NB4 (cell line): ENCODE data around the gene MRPL10.
A peak's percentile ranks its signal among the peaks of the same experiment; 100 is the strongest.

Experiments
- DNase-seq: peaks from one replicate; pipeline ENCODE4 v3.0.0; 2010; ENCODE audit warnings: low read depth
- H3K4me3 ChIP-seq: one replicate; pipeline ENCODE4 v1.5.1; 2011; ENCODE audit warnings: mild to moderate bottlenecking, low read depth, low read length, moderate library complexity
- MYC ChIP-seq: IDR thresholded peaks from 2 replicates; pipeline ENCODE4 v1.6.1; 2011; ENCODE audit warnings: low read depth, low read length
- POLR2A ChIP-seq: IDR thresholded peaks from 2 replicates; pipeline ENCODE4 v1.6.1; 2011; ENCODE audit warnings: mild to moderate bottlenecking; ENCODE audit not compliant: insufficient read length; ENCODE audit errors: extremely low read depth
- TF ChIP-seq, protein P1 (sequence below): IDR thresholded peaks from 2 replicates; pipeline ENCODE4 v1.6.1; 2011; ENCODE audit warnings: low read depth, low read length
- TF ChIP-seq, protein P2 (sequence below): IDR thresholded peaks from one replicate; pipeline ENCODE4 v1.5.1; 2012; ENCODE audit warnings: low read depth, low read length

Gene MRPL10

DNA sequence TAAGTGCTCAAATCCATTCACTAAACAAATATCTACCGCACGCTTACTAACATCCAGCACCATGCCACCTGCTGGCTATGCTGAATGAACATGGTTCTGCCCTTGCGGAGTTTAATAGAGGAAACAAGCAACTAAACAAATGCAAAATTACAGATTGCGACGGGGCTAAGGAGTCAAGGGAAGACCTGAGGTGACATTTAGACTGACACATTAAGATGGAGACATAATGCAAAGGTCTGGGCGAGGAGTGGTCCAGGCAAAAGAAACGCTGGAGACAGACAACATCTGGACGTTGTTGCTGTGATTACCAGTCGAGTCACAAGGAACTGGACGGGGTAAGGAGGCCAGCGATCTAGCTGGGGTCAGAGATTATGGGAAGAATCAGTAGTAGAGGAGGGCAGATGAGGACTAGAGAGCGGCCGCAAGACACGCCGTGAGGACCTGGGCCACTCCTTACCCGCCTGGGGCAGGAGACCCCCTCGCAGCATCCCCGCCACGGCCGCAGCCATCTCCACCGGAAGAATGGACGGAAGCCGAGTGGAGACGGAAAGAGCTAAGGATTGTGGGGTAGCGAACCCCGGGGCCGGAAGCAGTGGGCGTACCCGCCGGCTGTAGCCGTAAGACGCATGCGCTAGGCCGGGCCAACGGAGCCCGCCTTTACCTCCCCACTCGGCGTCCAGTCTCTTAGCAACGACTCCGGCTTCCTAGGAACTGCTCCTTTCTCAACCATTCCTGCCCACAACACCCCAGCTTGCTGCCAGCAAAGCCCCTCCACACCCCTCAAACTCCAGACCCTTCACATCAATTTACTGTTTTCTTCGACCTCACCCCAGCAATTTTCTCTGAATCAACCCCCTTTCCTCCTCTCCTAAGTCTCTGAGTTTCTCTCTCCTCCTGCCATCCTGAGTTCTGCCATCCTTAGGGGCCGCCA is at the start of gene MRPL10, which contains the start of gene LRRC46:
Gene MRPL10 (minus strand): TSS at position 539 of the 931 bp plus-strand sequence. CDS start 30 bp downstream, at position 509.
Gene LRRC46 (plus strand): TSS at position 668 of the 931 bp plus-strand sequence. CDS start 320 bp downstream, outside the sequence.
- TF ChIP-seq POLR2A: peak; percentile 95
- TF ChIP-seq MYC: peak; percentile 74
- TF ChIP-seq, protein P1, sequence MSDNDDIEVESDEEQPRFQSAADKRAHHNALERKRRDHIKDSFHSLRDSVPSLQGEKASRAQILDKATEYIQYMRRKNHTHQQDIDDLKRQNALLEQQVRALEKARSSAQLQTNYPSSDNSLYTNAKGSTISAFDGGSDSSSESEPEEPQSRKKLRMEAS: peak; percentile 55
- TF ChIP-seq, protein P2, sequence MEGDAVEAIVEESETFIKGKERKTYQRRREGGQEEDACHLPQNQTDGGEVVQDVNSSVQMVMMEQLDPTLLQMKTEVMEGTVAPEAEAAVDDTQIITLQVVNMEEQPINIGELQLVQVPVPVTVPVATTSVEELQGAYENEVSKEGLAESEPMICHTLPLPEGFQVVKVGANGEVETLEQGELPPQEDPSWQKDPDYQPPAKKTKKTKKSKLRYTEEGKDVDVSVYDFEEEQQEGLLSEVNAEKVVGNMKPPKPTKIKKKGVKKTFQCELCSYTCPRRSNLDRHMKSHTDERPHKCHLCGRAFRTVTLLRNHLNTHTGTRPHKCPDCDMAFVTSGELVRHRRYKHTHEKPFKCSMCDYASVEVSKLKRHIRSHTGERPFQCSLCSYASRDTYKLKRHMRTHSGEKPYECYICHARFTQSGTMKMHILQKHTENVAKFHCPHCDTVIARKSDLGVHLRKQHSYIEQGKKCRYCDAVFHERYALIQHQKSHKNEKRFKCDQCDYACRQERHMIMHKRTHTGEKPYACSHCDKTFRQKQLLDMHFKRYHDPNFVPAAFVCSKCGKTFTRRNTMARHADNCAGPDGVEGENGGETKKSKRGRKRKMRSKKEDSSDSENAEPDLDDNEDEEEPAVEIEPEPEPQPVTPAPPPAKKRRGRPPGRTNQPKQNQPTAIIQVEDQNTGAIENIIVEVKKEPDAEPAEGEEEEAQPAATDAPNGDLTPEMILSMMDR: peak; percentile 39
- peak; percentile 91 for DNase-seq
- peak within 1 kb of the TSS; percentile 99 for H3K4me3 ChIP-seq

DNA sequence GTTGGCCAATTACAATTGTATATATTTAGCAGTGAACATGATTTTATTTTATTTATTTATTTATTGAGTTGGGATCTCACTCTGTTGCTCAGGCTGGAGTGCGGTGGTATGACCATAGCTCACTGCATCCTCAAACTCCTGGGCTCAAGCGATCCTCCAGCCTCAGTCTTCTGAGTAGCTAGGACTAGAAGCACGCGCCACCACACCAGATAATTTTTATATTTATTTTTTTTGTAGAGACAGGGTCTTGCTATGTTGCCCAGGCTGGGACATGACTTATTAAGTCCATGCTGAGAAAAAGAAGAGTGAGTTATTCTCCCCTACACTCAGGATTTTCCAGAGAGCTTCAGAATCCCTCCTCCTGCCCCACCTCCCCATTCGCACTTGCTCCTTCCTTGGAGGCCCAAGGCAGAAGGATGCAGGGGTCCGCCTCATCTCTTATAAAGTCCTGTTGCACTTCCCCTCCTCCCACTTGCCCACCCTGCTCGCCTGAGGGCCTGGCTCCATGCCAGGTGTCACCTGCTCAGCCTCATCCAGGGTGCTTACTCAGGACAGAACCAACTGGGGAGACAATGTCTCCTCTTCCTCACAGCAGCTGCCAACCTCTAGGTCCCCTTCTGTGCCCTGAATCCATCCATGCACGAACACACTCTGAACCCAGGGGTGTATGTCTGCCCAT is 48.6 kb upstream of the MRPL10 start:
- no peak for DNase-seq
- TF ChIP-seq POLR2A (no peak), MYC (no peak)
- TF ChIP-seq, protein P2: no peak
- TF ChIP-seq, protein P1: no peak
- no peak overlapping the region for H3K4me3 ChIP-seq

DNA sequence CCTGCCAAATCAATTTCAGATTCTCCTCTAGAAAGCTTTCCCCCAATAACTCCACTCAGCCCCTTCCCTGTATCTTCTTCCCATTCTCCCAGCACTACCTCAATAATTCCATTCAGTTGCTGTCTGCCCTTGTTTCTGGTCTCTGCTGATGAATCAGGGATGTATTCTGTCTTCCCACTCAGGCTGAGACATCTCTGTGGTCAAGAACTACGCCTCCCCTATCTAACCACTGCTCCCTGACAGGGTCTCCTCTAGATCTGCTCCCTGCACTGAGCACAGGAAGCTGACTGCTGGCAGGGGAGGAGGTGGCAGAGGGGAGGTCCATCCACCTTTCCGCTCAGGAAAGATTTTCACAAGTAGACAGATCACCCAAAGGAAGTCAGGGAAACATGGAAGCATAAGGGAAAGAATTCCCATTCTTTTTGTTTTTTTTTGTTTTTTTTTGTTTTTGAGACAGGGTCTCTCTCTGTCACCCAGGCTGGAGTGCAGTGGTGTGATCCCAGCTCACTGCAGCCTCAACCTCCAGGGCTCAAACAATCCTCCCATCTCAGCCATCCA is 47.8 kb upstream of the MRPL10 start:
- DNase-seq: peak; percentile 29
- no peak overlapping the region for H3K4me3 ChIP-seq
- TF ChIP-seq, protein P2: no peak
- TF ChIP-seq, protein P1: no peak
- TF ChIP-seq MYC (no peak), POLR2A (no peak)

DNA sequence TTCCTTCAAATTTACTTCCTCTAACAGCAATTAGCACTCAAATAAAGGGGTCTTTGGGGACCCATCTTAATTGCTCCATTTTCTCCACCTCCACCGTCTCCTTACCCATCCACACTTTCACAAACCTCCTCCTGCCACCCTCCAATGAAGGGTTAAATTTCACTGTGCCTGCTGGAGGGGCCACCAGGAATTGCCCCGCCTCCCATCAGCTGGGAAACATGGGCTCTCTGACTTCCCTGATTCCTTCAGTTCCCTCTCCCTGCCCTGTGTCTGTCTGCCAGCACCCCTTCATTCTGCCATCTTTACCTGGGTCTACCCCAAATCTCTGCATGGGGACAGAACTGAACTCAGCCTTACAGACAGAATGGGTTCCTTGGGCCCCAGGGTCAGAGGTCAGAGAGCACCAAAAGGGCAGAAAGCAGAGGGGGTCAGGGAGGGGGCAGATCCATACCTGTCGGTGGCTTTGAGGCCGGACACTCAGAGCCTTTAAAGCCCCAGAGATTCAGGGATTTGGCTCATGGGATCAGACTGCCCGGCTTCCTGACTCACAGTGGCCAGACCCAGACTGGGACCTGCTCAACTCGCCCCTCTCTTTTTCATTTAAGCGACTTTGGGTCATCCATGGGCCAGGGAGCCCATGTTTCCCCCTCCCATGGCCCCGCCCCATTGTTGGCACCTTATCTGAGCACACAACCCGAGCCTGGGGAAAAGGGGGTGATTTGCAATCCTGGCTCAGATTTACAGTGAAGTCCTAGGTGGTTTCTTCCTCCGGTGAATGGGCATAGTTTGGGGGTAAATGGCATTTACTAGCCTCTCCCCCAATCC is 47.1 kb upstream of the MRPL10 start:
- no peak overlapping the region for H3K4me3 ChIP-seq
- DNase-seq: no peak
- no peak for TF ChIP-seq MYC
- TF ChIP-seq, protein P2: no peak
- no peak for TF ChIP-seq POLR2A
- TF ChIP-seq, protein P1: no peak
